Activated CD4-positive, CD25-positive, alpha-beta regulatory T cell (primary cell): Measurements from ENCODE around the gene WNT2B.

Source experiments
- DNase-seq, 4 experiments: peaks; one replicate each; lab custom pipeline; 2025; lab: John Stamatoyannopoulos, UW

Gene WNT2B

GRCh38 chr1:112575154-112575804, 66.5 kb downstream of the WNT2B start:
- DNase-seq: no peak

- DNase-seq: no peak
Observed at GRCh38 chr1:112576240-112576639, 67.5 kb downstream of the WNT2B start.
